Ascending aorta (tissue), 2 donors: ENCODE results near the gene LMTK2. TPM values are rescaled to one million over a fixed set of nuclear protein-coding genes. Genes with fewer than 3 reads are reported as not detected.

Experiments used
- DNase-seq, 2 donors: peaks; one replicate each; pipeline ENCODE4 v3.0.0-alpha.2; 2019; ENCODE audit warnings: low spot score in 2 of 2
- H3K27ac ChIP-seq, 2 donors: fragments of 200-600 bp; sonication (generic); one replicate each; pipeline ENCODE4 v1.5.1; 2016 to 2017; ENCODE audit warnings: mild to moderate bottlenecking in 1 of 2
- H3K27me3 ChIP-seq: fragments of 200-600 bp; sonication (generic); one replicate; pipeline ENCODE4 v1.5.1; 2017
- H3K36me3 ChIP-seq, 2 donors: fragments of 200-600 bp; sonication (generic); one replicate each; pipeline ENCODE4 v1.5.1; 2016
- H3K4me1 ChIP-seq, 2 donors: fragments of 200-600 bp; sonication (generic); one replicate each; pipeline ENCODE4 v1.5.1; 2016 to 2017; ENCODE audit warnings: mild to moderate bottlenecking in 1 of 2
- H3K4me3 ChIP-seq, 2 donors: fragments of 200-600 bp; sonication (generic); one replicate each; pipeline ENCODE4 v1.5.1; 2016 to 2017; ENCODE audit warnings: mild to moderate bottlenecking in 1 of 2
- H3K9me3 ChIP-seq, 2 donors: fragments of 200-600 bp; sonication (generic); one replicate each; pipeline ENCODE4 v1.5.1; 2016
- intact Hi-C: fragments of 100-400 bp; cut with DNase I; formaldehyde crosslinking; loops from one replicate; pipeline ENCODE4 v1.15.1; 2023
- total RNA-seq: library from RNA; depleted of rRNA; stranded (reverse); fragments of >200 nt; gene quantifications from one replicate; pipeline ENCODE4 v1.1.0, GENCODE V29; 2016
- TF ChIP-seq, protein P1 (sequence below), 3 experiments: fragments of 200-600 bp in 2 of 3; fragments of 450-650 bp in 1 of 3; sonication (generic) in 2 of 3; IDR thresholded peaks; one replicate each; pipeline ENCODE4 v1.5.1; 2016 to 2019; ENCODE audit warnings: antibody characterized with exemption in 3 of 3, mild to moderate bottlenecking in 1 of 3, moderate library complexity in 1 of 3

Gene LMTK2
- total RNA-seq, 1 donor from 2014 or later: 11.8 TPM

DNA sequence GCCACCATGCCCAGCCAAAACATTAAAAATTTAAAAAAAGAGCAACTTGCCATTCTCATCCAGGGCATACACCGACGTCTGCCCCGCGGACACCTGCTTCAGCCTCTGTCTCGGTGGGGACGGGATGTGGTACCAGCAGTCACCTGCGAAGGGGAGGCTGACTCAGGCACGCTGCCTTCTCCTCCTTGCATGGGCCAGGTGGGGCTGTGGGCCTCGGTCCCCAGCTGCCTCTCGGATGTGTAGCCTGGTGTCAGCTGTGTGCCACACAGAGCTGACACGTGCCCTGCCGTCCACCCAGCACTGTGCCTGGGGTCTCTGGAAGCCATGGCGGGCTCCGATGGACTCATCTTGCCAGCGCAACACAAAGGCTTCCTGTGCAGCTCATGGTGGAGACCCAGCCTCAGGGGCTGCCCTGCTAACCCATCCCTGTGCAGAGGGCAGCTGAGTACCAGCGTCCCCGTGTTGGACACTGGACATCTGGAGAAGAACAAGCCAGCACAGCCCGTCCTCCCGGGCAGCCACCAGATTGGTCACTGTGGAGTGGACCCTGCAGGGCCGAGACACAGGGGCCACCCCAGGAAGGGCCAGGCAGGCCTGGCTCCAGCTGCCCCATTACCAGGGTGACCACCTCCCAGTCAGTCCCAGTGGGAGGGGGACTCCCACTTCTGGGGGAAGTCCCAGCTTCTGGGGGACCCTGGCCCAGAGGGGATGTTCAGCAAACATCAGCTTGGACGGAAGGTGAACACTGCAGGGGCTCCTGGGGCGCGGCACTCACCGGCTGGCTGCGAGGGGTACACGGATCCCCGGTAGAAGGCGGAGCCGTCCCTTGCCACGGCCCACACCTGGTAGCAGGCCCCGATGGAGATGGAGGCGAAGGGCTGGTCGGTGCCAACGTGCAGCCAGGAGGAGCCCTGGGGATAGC lies 115.2 kb downstream of the LMTK2 start:
- peaks cover 40 to 56% of the 10 kb centered on the region in 2 donors for H3K36me3 ChIP-seq

DNA sequence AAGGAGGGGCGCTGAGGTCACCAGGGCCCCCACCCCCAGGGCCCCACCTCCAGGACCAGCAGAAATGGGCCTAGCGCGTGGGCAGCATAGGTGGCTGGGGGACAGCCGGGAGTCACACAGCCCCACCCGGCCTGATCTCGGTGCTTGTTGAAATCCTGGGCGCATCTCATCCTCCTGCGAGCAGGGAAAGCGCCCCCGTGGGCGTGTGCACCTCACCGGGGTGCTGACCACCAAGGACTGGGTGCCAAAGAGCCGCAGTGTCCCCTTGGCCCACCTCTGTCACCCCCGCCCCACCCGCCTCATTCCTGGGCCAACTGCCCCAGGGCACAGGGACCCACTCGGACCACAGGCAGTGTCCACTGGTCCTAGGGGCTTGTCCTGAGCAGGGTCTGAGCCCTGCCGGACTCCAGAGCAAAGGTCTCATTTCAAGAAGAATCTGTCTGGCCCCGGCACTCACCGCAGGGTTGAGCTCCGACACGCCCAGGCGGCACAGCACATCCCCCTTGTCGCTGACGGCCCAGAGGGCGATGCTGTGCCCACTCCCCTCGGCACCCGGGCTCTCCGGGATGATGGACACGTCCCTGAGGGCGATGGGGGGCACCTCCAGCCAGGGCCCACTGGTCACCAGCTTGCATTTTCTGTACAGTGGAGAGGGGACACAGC lies 116.0 kb downstream of the LMTK2 start:
- H3K36me3 ChIP-seq: peaks cover 38 to 52% of the 10 kb centered on the region in 2 donors
- H3K27ac ChIP-seq: no peak overlapping the region
- no peaks in the 10 kb centered on the region for H3K27me3 ChIP-seq
- intact Hi-C loops: no loop called here
- TF ChIP-seq, protein P1, sequence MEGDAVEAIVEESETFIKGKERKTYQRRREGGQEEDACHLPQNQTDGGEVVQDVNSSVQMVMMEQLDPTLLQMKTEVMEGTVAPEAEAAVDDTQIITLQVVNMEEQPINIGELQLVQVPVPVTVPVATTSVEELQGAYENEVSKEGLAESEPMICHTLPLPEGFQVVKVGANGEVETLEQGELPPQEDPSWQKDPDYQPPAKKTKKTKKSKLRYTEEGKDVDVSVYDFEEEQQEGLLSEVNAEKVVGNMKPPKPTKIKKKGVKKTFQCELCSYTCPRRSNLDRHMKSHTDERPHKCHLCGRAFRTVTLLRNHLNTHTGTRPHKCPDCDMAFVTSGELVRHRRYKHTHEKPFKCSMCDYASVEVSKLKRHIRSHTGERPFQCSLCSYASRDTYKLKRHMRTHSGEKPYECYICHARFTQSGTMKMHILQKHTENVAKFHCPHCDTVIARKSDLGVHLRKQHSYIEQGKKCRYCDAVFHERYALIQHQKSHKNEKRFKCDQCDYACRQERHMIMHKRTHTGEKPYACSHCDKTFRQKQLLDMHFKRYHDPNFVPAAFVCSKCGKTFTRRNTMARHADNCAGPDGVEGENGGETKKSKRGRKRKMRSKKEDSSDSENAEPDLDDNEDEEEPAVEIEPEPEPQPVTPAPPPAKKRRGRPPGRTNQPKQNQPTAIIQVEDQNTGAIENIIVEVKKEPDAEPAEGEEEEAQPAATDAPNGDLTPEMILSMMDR (IDR thresholded peaks at IDR 0.05): no peak
- no peaks in the 10 kb centered on the region for H3K4me1 ChIP-seq
- no peak for DNase-seq
- no peaks in the 10 kb centered on the region for H3K9me3 ChIP-seq
- no peak overlapping the region for H3K4me3 ChIP-seq

More for the DNA sequence above, 115.2 kb downstream of the LMTK2 start:
- no peak for DNase-seq
- intact Hi-C loops: no loop called here
- Histone ChIP-seq H3K27me3 (no peaks in the 10 kb centered on the region), H3K4me3 (no peak overlapping the region), H3K27ac (no peak overlapping the region), H3K9me3 (no peaks in the 10 kb centered on the region), H3K4me1 (no peaks in the 10 kb centered on the region)
- TF ChIP-seq, protein P1 (IDR thresholded peaks at IDR 0.05): no peak

DNA sequence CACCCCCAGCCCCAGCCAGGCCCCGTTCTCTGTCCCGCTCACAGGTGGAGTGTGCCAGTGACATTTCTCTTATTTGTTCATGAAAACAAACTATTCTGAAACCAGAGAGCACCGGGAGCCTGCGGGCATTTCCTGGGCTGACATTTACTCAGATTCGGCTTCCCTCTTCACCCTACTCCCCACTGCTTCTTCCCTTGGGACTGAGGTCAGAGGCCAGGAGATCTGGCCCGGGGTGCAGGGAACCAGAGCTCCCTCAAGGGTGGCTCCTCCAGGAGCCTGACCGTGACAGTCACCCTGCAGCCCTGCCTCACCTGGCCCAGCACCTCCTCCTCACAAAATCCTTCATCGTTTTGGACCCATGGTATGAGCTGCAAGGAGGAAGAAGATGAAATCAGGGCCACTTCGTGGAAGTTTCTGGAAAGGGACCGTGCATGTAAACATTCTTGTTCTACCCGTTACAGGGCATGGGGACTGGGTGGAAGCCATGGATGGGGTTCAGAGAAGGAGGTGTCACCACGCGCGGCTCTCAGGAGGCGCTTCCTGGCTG lies 116.8 kb downstream of the LMTK2 start:
- no peak overlapping the region for H3K27ac ChIP-seq
- TF ChIP-seq, protein P1 (IDR thresholded peaks at IDR 0.05): no peak
- intact Hi-C loops: no loop called here
- H3K4me1 ChIP-seq: no peaks in the 10 kb centered on the region
- H3K9me3 ChIP-seq: no peaks in the 10 kb centered on the region
- peaks cover 38 to 58% of the 10 kb centered on the region in 2 donors for H3K36me3 ChIP-seq
- H3K4me3 ChIP-seq: no peak overlapping the region
- H3K27me3 ChIP-seq: no peaks in the 10 kb centered on the region
- no peak for DNase-seq

DNA sequence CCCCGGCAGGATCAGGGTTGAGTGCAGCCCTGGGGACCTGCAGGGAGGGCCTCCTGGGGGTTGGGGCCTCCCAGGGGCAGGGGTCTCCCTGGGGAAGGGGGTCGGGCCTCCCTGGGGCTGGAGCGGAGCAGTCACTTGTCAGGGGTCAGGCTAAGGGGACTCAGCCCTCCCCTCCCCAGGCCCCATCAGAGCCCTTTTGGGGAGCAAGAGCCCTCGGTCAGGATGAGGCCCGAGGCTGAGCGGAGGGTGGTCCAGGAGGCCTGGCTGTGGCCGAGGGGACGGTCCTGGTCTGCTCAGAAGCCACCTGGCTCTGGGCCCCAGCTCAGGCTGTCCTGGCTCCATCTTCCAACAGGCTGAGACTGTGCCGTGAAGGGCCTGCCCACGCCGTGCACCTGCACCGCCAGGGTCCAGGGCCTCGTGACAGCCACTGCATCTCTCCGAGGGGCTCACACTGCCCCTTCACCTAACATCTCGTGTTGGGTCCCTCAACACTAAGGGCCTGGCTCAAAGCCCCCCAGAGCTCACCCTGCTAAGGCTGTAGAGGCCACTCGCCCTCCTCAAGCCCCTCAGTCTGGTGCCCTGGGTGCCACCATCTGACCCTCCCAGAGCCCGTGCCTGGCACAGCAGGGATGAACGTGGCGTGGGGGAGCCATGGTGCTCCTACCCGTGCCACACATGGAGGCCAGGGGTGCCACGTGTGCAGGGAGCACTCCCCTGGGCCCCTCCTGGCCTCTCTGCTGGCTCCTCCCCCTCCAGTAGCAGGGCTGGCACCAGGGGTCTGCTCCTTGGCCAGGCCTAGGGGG lies 117.4 kb downstream of the LMTK2 start:
- no peak overlapping the region for H3K4me3 ChIP-seq
- TF ChIP-seq, protein P1 (IDR thresholded peaks at IDR 0.05): no peak
- no peaks in the 10 kb centered on the region for H3K4me1 ChIP-seq
- H3K27ac ChIP-seq: no peak overlapping the region
- H3K36me3 ChIP-seq: peaks cover 38 to 61% of the 10 kb centered on the region in 2 donors
- intact Hi-C loops: no loop called here
- no peak for DNase-seq
- H3K9me3 ChIP-seq: no peaks in the 10 kb centered on the region
- no peaks in the 10 kb centered on the region for H3K27me3 ChIP-seq

DNA sequence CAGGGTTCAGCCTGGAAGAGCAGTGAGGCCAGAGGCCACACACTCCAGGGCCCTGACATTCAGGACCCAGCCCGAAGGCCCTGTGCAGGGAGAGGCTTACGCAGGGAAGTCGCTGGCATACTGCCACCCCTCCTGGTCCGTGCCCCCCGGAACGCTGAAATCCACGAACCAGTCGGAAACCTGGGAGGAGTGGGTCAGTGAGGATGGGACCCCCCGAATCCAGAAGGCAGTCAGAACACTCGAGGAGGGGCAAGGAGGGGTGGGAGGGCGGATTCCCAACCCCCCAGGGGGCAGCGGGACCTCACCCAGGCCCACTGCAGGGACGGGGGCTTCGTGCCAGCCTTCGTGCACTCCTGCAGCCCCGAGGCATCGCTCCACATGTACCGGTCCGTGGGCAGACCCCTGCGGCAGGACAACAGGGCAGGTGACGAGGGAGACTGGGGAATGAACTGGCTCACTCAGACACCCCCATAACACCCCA lies 118.1 kb downstream of the LMTK2 start:
- no peaks in the 10 kb centered on the region for H3K9me3 ChIP-seq
- no peaks in the 10 kb centered on the region for H3K27me3 ChIP-seq
- H3K4me1 ChIP-seq: no peaks in the 10 kb centered on the region
- TF ChIP-seq, protein P1 (IDR thresholded peaks at IDR 0.05): no peak
- H3K4me3 ChIP-seq: no peak overlapping the region
- no peak for DNase-seq
- intact Hi-C loops: no loop called here
- H3K27ac ChIP-seq: no peak overlapping the region
- H3K36me3 ChIP-seq: peaks cover 34 to 60% of the 10 kb centered on the region in 2 donors
